Gastrocnemius medialis (tissue), 4 donors: ENCODE results near the gene TANC1.

ENCODE experiments used
- POLR2A ChIP-seq, 2 donors: fragments of 450-650 bp; IDR thresholded peaks; one replicate each; pipeline ENCODE4 v1.6.1; 2017; ENCODE audit warnings: antibody characterized with exemption in 2 of 2, mild to moderate bottlenecking in 2 of 2, moderate library complexity in 2 of 2
- TF ChIP-seq, protein P1 (sequence below), 5 experiments: fragments of 450-650 bp in 3 of 5; fragments of 200-600 bp in 2 of 5; sonication (generic) in 2 of 5; IDR thresholded peaks in 4 of 5; conservative IDR thresholded peaks in 1 of 5; 1 replicate in 4 of 5; 2 replicates in 1 of 5; pipeline ENCODE4 v1.5.1; 2016 to 2019; ENCODE audit warnings: antibody characterized with exemption in 5 of 5, mild to moderate bottlenecking in 3 of 5, moderate library complexity in 3 of 5

DNA sequence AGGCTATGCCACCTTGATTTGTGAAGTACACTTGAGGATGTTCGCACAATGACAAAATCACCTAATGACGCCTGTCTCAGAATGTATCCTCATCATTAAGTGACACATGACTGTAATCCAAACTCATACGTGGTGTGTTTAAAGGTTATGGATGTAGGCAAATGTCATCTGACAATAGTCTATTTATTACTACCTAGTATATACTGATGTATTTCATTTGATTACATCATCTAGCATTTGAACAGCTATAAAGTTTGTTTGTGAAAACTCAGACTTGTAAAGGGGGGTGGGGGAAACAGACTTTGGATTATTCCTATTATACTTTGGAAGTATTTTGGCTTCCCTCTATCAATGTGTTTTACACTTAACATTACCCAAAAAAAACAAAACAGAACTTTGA, 129.9 kb downstream of the TANC1 start:
- TF ChIP-seq, protein P1, sequence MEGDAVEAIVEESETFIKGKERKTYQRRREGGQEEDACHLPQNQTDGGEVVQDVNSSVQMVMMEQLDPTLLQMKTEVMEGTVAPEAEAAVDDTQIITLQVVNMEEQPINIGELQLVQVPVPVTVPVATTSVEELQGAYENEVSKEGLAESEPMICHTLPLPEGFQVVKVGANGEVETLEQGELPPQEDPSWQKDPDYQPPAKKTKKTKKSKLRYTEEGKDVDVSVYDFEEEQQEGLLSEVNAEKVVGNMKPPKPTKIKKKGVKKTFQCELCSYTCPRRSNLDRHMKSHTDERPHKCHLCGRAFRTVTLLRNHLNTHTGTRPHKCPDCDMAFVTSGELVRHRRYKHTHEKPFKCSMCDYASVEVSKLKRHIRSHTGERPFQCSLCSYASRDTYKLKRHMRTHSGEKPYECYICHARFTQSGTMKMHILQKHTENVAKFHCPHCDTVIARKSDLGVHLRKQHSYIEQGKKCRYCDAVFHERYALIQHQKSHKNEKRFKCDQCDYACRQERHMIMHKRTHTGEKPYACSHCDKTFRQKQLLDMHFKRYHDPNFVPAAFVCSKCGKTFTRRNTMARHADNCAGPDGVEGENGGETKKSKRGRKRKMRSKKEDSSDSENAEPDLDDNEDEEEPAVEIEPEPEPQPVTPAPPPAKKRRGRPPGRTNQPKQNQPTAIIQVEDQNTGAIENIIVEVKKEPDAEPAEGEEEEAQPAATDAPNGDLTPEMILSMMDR (IDR thresholded peaks at IDR 0.05 in 4 of 5, conservative IDR thresholded peaks at IDR 0.05 in 1 of 5), result no peak
- TF ChIP-seq POLR2A (IDR thresholded peaks at IDR 0.05), result no peak
